Measurements from ENCODE around the gene BAZ2B.

The BAZ2B gene

GRCh38 chr2:159617100-159617499 is 752 bp upstream of the BAZ2B start:
- DNase-seq (ENCODE audit: low spot score), result no peak

DNA sequence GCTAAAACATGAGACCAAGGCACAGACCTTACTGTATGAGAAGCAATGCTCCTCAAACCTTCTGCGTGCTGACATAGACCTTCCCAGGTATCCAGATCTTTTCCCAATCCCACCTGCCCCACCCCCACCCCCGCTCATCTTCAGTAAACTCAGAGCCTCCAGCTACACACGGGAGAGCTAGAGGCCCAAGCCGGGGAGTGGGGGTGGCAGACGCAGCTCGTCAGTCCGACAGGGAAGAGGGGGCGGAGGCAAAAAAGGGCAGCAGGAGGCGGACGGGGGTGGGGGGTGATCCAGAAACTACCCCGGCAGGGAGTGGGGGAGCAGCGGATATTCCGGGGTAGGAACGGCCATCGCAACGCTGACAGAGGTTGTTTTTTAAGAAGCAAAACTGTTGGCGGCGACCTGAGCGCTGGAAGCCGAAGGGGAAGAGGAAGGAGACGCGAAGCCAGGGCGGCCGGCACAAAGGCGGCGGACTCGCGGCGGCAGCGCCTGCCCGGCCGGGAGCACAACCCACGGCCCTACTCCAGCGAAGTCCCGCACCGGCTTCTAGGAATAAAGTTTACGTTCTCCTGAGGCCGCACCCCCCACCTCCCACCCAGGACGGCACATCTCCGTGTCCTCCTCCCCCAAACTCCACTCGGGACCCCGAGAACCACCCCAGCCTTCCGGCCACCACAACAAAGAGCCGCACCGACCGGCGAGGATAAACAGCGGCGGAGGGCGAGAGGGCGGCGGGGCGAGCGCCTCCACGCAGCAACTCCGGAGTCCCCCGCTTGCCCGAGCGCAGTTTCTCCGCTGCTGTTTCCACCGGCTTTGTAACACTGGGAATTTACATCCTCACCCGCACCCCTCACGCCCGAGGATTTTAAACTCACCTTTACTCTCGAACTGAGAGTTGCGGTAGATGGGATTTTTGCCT is 722 bp downstream of the BAZ2B start:
- DNase-seq (ENCODE audit: low spot score), result peak; percentile 30

- no peak for DNase-seq (ENCODE audit: low spot score)
These were observed 1.6 kb downstream of the BAZ2B start for GRCh38 chr2:159614534-159615366.

DNA sequence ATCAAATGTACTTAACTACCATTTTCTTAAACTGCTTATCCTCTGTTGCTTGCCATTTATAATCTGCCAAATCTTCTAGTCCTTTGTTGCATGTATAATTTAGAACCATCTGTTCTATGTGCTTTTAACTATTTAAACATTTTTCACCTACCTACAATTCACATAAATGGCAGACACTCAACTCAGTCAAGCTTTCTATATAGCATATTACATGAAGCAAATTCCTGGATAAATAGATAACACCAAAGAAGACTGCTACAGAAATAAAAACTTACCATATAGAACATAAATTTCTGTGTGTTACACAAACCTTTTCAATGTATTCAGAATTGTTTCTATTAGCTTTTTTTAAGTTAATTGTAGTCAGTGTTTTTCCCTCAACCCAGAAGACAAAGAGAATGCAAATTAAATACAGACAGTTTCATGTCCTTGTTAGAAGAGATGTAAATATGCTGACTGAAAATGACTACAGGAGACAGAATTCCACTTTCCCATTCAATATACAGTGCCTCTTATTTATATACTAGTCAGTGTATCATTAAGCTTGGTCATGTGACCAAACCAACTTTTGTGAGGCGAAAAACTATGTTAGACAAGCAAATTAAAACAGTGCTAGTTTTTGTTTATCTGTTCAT is 2.6 kb downstream of the BAZ2B start:
- no peak for DNase-seq (ENCODE audit: low spot score)

DNA sequence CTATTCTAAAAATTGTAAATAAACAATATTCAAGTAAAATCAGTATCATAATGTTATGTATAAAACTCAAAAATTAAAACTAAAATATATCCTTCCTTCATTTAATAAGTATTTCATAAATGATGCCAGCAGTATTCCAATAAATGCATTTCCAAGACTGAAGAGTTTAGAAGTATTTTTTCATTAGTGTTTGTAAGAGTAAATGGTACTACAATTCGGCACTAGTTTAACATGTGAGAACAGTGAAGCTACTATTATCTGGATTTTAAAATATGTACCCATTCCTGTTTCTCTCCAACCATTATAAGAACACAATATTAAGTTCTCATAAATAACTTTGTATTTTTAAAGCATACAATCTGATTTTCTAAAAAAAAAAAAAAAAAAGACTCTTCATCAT is 3.3 kb downstream of the BAZ2B start:
- DNase-seq (ENCODE audit: low spot score), result no peak

- DNase-seq (ENCODE audit: low spot score), result no peak
These were observed 4.0 kb downstream of the BAZ2B start for GRCh38 chr2:159612255-159612901.

DNA sequence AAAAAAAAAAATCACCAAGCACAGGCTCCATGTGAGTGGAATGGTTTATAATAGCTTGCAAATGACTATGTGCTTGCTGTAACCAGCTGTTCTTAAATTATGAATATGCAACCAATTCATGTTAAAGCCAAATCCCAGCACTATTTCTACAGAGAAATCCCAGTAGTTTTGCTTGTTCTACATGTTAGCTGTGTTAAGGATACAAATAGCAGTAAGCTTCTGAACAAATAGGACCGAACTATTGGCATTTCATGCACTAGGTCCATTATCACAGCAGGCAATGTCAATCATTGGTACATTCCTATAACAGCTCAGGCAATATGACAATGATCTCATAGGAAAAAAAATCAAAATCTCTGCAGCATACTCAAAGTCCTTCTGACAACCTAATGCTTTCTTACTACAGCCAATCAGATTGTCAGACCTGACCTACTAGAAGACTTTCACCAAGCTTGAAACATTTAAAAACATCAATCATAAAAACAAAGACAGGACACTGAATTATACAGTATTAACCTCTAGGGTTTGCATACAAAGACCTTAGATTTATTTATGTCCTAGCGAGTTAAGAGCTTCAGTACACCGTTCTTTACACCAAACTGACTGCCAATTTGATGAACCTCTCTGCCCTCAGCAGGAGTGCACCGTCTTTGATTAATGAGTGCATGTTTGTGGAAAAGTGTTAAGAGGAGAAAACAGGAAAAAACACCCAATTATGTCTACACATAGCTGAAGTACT is 6.4 kb downstream of the BAZ2B start:
- no peak for DNase-seq (ENCODE audit: low spot score)

DNA sequence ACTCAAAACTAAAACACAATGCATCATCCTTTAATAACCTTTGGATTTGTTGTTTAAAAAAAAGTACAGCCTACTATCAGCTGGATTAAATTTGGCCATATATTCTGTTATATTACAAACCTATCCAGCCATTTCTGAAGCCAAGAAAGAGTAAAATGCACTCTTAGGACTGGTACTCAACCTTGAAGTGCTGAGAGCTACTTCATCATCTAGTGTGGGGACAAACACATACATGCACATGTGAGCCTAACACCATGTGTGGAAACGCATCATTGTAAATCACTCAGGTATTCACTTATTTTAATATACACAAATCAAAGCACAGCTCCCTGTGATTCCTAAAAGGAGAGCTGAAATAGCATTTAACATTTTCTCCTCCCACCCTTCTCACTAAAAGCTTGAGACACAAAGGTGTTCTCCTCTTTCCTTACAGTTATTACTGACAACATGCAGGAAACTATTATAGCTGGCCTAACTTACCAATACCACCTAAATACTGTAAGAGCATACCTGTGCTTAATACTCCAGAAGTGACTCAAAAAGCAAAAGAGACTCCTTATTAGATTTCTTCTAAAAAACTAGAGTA is 7.5 kb downstream of the BAZ2B start:
- DNase-seq (ENCODE audit: low spot score), result no peak

DNA sequence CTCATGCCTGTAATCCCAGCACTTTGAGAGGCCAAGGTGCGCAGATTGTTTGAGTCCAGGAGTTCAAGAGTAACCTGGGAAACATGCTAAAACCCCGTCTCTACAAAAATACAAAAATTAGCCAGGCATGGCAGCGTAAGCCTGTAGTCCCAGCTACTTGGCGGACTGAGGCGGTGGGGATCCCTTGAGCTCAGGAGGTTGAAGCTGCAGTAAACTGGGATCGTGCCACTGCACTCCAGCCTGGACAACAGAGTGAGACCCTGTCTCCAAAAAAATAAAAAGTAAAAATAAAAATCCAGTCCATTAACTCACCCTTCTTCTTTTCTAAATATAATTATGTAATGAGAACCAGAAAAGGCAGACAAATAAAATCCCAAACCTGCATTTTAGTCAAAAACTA is 8.2 kb downstream of the BAZ2B start:
- DNase-seq (ENCODE audit: low spot score), result no peak

- no peak for DNase-seq (ENCODE audit: low spot score)
These were observed 10.1 kb downstream of the BAZ2B start for GRCh38 chr2:159606287-159606686.

- no peak for DNase-seq (ENCODE audit: low spot score)
These were observed 10.7 kb downstream of the BAZ2B start for GRCh38 chr2:159605441-159606178.

DNA sequence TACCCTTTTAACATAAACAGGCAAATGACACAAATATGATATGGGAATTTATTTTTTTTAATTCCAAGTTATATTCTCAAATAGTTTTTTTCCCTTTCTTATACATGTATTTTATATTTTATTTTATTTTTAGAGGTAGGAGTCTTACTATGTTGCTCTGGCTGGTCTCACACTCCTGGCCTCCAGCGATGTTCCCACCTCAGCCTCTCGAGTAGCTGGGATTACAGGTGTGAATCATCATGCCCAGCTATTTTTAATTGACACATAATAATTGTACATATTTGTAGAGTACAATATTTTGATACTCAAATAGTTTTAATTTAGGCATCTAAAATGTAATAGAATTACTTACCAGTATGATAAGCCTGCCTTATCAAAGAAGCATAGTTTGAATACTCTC is 12.2 kb downstream of the BAZ2B start:
- no peak for DNase-seq (ENCODE audit: low spot score)

DNA sequence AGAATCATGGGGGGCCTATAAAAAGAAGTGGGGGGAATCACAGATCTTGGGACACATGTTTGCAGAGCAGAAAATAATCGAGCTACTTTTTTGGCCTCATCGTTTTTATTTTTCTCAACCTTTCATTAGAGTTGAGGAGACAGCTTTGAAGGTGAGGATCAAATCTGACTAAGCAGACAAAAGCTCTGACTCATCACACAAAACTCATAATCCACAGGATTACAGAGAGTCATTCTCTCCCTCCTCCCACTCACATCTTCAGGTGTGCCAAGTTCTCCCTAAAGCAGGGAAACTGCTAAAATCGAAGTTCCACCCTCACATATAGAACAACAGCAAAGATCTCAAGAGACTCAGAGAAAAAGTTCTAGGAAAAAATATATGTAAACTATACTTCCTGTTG is 15.6 kb downstream of the BAZ2B start:
- peak; percentile 15 for DNase-seq (ENCODE audit: low spot score)

DNA sequence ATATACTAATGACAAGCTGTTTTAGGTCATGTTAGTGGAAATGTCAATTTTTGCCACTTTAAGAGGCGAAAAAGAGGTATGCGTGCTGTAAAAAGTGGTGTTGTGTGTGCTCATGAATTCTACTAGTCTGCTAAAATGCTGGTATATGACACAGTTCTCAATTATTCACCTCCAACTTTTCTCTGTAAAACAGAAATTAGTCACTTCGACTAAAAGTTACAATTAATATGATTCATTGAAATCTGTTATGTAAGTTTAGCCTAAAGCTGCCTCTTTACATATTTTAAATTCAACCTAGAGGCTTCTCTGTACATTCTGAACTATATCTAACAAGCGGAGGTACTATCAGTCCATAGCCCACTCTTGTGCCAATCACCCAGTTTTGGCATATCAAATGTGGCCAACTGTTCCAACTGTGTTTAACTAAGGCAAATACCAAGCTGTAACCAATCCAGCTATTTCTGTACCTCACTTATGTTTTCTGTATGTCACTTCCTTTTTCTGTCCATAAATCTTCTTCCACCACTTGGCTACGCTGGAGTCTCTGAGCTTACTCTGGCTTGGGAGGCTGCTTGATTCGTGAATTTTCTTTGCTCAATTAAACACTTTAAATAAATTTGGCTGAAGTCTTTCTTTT is 20.8 kb downstream of the BAZ2B start:
- DNase-seq (ENCODE audit: low spot score), result no peak

- no peak for DNase-seq (ENCODE audit: low spot score)
These were observed 23.9 kb downstream of the BAZ2B start for GRCh38 chr2:159592441-159592840.

DNA sequence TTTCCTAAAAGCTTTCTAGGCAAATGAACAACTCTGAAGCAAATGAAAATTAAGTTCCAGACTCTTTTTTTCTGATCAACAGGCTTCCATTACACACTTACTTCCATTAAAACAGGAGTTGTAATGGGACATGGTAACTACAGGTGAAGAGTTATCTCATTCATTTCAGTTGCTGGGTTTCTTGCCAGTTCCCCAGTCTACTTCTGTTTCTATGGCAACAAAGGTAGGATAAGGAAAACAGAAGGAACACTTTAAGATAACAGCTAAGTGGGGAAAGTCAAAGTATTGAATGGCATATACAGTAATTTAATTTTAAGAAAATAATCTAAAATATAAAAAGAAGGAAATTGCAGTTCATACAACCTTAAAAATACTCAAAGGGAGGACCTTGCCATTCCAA is 25.1 kb downstream of the BAZ2B start:
- no peak for DNase-seq (ENCODE audit: low spot score)

- DNase-seq (ENCODE audit: low spot score), result no peak
These were observed 27.1 kb downstream of the BAZ2B start for GRCh38 chr2:159589286-159589685.

DNA sequence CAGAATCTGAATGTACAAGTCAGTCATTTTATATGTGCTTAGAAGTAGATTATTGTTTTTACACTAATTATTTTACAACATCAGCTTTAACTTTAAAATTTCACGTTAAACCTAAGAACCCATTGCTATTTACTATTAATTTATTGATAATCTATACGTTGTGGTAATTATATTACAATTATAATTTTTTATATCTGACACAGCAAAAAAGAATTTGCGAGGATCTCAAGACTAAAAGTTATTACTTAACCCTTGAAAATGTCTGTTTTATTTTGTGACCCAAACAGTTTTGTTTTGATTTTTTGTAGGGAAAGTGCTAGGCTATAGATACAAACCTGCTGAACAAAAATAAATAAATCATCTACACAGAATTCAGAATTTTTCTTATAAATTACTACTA is 30.3 kb downstream of the BAZ2B start:
- DNase-seq (ENCODE audit: low spot score), result no peak

DNA sequence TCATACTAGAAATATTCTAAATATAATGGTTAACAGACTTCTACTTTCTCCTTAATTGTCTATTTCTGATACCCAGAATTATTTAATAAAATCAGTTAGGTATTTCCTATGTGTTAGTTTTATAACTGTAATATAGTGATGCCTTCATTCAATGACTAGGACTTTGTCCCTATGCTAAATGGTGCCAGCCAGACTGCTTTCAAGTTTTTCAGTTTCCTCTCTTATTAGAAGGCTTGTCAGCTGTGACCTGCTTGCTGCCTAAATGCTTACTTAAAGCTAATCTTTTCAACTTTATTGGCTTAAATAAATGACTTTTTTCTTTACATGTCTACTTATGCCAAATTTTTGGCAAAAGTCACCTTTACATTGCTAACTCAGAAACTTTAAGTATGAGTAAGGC is 30.7 kb downstream of the BAZ2B start:
- no peak for DNase-seq (ENCODE audit: low spot score)

DNA sequence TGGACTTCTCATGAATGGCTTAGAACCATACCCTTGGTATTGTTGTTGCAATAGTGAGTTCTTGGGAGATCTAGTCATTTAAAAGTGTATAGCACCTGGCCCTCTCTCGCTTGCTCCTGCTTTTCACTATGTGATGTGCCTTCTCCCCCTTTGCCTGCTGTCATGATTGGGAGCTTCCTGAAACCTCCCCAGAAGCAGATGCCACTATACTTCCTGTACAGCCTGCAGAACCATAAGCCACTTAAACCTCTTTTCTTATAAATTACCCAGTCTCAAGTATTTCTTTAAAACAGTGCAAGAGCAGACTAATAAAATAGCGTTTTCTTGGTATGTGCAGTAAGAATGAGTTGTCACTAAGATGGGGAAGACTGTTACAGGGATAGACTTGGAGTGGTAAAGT is 31.6 kb downstream of the BAZ2B start:
- DNase-seq (ENCODE audit: low spot score), result no peak

Measured in activated CD4-positive, alpha-beta T cell treated with anti-CD3 and anti-CD28 coated beads, Interleukin-2, Interleukin-4, amounts not matched to agents 100 ng/mL and 50 ng/mL, durations not matched to agents 16 hours and 8 hours (primary cell).